ENCODE results near the gene MRPL17.

DNA sequence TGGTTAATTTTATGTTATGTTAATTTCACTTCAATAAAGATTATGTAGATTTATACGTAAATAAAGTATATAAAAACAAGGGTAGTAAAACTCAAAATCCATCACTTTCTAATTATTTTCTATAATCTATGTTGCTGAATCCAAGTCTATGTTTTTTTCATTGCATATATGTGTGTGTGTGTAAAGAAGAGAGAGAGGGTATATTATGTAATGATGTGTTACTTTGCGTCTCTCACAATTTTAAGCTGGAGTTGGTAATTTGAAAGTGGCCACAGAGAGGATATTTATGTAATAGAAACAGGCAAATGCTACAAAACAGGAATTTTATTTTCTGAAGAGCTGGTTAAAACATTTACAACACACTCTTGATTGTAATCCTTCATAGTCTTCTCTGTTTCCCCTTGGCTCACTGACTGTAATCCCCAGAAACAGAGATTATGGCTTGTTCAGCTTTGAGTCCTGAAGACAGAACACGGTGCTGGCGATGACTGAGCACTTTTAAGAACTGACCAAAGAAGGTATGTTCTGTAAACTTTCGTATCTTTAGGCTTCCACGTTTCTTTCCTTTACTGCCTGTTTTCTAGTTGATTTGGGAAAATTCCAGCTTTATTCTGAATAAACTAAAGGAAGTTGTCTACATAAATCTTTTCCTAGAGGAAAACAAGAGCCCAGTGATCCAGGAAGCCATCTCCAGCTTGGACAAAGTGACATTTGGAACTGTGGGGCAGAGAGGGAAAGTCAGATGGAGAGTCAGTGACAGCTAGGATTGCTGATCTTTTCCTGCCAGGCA is 45.0 kb upstream of the MRPL17 start:
- TF ChIP-seq, protein P1, sequence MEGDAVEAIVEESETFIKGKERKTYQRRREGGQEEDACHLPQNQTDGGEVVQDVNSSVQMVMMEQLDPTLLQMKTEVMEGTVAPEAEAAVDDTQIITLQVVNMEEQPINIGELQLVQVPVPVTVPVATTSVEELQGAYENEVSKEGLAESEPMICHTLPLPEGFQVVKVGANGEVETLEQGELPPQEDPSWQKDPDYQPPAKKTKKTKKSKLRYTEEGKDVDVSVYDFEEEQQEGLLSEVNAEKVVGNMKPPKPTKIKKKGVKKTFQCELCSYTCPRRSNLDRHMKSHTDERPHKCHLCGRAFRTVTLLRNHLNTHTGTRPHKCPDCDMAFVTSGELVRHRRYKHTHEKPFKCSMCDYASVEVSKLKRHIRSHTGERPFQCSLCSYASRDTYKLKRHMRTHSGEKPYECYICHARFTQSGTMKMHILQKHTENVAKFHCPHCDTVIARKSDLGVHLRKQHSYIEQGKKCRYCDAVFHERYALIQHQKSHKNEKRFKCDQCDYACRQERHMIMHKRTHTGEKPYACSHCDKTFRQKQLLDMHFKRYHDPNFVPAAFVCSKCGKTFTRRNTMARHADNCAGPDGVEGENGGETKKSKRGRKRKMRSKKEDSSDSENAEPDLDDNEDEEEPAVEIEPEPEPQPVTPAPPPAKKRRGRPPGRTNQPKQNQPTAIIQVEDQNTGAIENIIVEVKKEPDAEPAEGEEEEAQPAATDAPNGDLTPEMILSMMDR (conservative IDR thresholded peaks at IDR 0.05), result no peak
- no peak for TF ChIP-seq ZFX (IDR thresholded peaks at IDR 0.05)

Measured in C4-2B (cell line).